Measurements from ENCODE around the gene ABL1.

DNA sequence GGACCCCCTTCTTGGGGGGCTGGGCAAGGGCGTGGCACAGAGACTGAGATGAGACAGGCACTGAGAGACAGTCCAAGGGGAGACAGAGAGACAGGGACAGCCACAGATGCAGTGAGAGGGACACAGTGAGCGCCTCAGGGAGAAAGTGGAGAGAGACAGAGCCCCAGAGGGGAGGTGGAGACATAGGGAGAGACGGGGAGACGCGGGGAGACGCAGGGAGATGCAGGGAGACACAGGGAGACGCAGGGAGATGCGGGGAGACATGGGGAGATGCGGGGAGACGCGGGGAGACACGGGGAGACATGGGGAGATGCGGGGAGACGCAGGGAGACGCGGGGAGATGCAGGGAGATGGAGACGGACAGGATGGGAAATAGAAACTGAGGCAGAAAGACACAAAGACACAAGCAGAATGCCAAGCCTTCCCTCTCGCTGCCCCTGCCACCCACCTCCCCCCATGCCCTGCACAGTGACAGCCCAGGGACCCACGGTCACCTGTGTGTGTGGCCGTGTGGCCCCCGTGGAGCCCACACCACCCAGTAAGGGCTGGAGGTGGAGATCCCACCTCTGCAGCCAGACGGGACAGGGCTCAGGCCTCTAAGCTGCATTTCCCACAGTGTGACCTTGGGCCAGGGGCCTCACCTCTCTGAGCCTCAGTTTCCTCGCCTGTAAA lies 95.2 kb downstream of the ABL1 start:
- TF ChIP-seq, protein P1, sequence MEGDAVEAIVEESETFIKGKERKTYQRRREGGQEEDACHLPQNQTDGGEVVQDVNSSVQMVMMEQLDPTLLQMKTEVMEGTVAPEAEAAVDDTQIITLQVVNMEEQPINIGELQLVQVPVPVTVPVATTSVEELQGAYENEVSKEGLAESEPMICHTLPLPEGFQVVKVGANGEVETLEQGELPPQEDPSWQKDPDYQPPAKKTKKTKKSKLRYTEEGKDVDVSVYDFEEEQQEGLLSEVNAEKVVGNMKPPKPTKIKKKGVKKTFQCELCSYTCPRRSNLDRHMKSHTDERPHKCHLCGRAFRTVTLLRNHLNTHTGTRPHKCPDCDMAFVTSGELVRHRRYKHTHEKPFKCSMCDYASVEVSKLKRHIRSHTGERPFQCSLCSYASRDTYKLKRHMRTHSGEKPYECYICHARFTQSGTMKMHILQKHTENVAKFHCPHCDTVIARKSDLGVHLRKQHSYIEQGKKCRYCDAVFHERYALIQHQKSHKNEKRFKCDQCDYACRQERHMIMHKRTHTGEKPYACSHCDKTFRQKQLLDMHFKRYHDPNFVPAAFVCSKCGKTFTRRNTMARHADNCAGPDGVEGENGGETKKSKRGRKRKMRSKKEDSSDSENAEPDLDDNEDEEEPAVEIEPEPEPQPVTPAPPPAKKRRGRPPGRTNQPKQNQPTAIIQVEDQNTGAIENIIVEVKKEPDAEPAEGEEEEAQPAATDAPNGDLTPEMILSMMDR (IDR thresholded peaks at IDR 0.05; ENCODE audit: low read length) = no peak
- no peak for TF ChIP-seq EZH2 (IDR thresholded peaks at IDR 0.05; ENCODE audit: borderline replicate concordance, low read length)

Measured in OCI-LY1 (cell line).